Cerebellar nuclear complex (tissue), 1 donor: ENCODE measurements around the gene ZPLD1.

Experiments used
- DNase-seq, 2 experiments: peaks; one replicate each; lab custom pipeline; 2025; lab: John Stamatoyannopoulos, UW

ZPLD1 gene

DNA sequence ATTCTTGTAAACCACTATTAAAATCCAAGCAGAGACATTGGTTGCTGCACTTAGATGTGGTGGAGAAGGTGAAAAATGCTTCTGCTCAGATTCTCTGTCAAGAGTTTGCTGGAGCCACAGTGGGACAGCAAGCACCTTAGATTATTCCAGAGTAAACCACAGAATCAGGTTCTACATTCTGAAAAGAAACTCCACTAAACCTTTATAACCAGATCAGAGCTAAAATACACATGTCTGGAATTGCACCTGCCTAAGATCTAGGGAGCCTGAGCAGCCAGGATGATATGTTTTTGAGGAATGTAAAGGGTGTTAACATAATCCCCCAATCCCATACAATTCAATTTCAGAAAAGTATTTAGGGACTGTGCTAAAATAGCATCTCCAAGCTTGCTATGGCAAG, at the start of gene ZPLD1:
TSS of gene ZPLD1 (plus strand) at position 301 of the 400 bp plus-strand sequence. CDS start 3,473 bp downstream, outside the sequence.
- no peak for DNase-seq

DNA sequence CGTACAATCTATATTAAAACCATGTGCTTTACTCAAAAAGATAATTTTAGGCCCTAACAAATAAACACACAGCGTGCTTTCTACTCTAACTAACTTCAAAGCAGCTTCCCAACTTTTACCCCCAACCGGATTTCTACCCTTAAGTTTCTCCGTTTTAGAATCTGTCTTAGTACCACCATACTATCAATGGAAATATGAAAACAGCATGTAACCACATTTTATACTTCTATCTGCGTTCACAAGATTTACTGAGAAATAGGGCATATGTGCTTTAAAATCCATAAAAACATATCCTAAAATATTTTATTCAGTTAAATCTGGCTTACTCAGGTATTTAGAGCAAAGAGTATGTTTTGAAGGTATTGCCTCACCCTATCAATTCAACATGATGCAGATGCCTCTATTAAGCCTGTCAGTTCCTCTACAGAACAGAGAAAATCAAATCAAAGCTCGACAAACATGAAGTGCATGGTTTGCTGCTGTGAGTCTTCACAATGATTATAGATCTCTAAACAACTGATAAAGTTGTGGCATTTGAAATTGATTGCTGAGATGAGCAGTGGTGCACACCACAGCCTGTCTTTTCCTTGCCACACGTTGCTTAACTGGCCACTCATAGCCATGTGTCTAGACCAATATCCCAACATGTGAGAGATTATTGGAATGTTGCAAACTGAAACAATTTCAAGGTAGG, 44.5 kb upstream of the ZPLD1 start:
- DNase-seq: no peak

DNA sequence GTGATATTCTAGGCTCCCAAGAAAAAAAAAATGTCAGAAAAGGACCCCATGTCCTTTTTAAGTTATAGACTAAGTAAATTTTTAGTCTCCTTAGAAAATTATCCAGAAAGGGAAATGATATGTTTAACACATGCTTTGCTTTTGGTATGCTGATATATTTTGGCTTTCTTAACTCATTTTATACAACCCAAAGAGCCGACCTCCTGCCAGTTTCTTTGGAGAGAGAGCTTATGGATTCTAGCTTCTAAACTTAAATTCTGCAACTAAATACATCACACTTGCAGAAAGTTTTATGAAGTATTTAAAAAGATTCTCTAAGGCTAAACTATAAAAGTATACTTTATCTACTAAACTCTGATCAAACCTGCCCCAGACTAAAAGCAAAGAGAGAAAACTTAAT, 43.9 kb upstream of the ZPLD1 start:
- DNase-seq: no peak

GRCh38 chr3:102391491-102391890, 43.3 kb upstream of the ZPLD1 start:
- no peak for DNase-seq

GRCh38 chr3:102394517-102394916, 40.3 kb upstream of the ZPLD1 start:
- DNase-seq: no peak

GRCh38 chr3:102398176-102398575, 36.6 kb upstream of the ZPLD1 start:
- DNase-seq: no peak

- no peak for DNase-seq
Observed at GRCh38 chr3:102398666-102399065, 36.1 kb upstream of the ZPLD1 start.

DNA sequence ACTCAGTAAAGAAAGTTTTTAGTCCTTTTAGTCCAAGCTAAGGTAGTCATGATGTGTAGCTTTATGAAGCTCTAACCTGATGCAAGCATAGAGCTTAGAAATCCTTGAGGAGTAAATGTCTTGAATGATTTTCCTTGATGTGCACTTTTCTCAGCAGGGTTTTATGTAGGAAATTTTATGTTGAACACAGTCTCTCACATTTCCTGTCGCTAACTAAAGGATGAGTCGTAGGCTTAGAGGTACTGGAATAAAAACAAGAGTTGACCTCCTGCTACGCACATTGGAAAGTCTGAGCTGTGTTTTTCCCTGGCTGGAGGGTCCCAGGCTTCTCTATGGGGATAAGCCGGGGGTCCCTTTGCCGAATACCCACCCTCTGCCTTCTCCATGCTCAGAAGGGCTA, 34.7 kb upstream of the ZPLD1 start:
- DNase-seq: no peak

- DNase-seq: no peak
Observed at GRCh38 chr3:102400766-102401165, 34.0 kb upstream of the ZPLD1 start.

GRCh38 chr3:102410616-102411015, 24.2 kb upstream of the ZPLD1 start:
- DNase-seq: no peak

DNA sequence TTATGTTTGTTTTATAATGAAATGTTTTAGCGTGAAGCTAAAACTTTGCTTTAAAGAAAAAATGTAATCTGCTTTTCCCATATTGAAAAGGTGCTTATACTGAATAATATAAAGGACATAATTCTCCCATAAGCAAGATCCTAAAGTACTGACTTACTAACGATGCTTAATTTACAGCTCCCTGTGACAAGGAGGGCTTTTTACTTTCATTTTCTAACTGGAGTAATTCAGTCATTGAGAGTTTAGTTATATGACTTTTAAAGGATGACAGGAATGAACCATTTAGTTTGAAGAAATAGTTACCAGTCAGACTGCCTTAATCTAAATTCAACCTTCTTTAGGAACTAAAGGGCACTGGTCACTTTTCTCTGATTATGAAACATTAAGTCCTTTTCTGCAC, 19.3 kb upstream of the ZPLD1 start:
- DNase-seq: no peak

DNA sequence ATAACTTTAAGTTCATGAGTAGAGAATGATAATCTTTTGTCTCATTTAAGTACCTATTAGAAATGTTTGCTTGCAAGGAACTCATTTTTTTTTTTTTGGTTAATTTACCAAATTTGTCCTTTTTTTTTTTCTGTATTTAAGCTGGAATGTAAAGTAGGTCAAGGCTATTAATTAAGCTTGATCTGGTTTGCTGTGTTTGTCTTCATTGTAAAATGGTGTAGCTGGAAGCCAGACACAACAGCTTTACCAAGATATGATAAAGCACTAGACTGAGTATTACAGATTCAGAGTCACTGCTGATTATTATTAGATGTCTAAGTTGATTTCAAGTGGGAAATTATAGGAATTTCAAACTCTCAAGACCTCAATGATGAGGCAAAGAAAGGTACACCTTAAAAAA, 15.0 kb upstream of the ZPLD1 start:
- DNase-seq: no peak

DNA sequence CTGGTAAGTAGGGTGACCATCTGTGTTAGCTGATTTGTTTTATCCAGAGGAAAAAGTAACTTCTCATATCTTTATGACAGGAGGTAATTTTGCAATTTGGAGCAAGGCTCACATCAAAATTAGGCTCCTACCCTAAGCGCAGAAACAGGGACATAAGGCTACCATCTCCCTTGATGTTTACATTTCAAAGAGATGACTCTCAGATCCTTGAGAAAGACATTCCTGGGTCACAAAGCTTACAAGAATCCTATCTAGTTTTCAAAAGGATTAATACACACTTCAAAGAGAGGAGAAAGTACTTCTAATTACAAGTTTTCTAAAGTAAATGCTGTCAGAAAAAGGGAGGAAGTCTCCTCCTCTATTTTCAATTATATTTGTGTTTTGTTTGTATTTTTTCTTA, 7.0 kb downstream of the ZPLD1 start:
- no peak for DNase-seq

GRCh38 chr3:102443021-102443420, 8.2 kb downstream of the ZPLD1 start:
- no peak for DNase-seq

- no peak for DNase-seq
Observed at GRCh38 chr3:102444101-102444500, 9.3 kb downstream of the ZPLD1 start.

- DNase-seq: no peak
Observed at GRCh38 chr3:102447272-102447671, 12.5 kb downstream of the ZPLD1 start.

- no peak for DNase-seq
Observed at GRCh38 chr3:102449341-102449740, 14.5 kb downstream of the ZPLD1 start.

GRCh38 chr3:102449930-102450329, 15.1 kb downstream of the ZPLD1 start:
- no peak for DNase-seq

DNA sequence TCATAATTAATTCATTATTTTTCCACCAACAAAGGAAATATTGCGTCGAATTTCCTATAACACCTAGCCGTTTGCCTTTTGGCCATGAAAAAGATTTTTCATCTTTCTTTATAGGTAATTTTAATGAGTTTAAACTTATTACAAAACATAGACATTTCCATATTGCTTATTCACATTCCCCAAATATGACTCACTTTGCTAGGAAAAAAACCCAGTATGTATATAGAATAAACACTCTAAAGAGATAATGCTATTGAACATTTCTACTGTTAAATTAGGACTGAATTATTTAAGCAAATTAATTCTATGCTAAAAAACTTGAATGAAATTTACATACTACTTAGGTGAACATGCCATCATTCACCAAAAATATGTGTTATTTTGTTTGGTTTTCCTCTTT, 16.2 kb downstream of the ZPLD1 start:
- DNase-seq: no peak

DNA sequence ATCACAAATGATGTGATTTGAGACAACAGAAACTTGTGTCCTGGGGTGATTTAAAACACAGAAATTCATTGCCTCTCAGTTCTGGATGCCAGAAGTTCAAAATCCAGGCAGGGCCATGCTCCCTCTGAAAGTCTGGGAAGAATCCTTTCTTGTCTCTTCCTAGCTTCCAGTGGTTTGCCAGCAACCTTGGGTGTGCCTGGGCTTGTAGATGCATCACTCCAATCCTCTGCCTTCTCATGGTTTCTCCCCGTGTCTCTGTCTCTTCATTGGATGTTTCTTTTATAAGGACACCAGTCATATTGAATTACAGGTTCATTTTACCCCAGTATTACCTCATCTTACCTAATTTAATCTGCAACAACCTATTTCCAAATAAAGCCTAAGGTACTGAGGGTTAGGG, 16.7 kb downstream of the ZPLD1 start:
- DNase-seq: no peak

DNA sequence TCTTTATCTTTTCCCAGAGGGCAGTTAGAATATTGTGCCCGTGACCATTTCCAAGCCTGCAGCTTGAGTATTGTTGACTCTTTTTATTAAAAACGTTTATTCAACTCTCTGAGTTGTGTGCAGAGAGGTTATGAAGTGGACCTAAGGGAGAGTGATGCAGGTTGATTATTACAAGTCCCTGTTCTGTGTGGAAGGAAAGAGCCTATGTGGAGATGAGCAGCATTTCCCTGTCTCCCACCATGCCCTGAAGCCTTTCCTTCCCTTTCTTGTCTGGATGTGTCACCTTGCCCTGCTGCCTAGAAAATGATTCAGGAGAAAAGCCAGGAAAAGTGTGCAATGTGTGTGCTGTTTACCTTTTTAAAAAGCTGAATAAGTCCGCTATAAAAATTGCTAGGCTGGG, 19.4 kb downstream of the ZPLD1 start:
- DNase-seq: no peak

DNA sequence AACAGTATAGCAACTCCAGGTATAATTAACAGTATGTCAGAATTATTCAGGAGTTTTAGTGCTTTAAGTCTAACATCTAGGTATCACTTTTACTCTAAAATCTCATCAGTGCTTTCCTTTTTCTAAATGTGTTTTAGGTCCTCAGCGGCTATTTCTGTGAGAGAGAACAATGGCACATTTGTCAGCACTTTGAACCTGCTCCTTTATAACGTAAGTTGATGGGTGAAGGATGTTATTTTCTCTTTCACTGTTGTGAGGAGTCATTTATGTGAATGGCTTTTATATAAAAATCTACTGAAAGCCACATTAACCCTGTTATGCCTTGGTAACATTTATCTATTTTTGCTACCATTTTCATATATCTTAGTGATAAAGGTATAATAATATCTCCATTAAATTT, 22.8 kb downstream of the ZPLD1 start:
- no peak for DNase-seq

- DNase-seq: no peak
Observed at GRCh38 chr3:102460579-102460978, 25.8 kb downstream of the ZPLD1 start.

GRCh38 chr3:102464261-102464660, 29.4 kb downstream of the ZPLD1 start:
- DNase-seq: no peak
